Measurements from ENCODE around the gene INKA1. TPM values are rescaled to one million over a fixed set of nuclear protein-coding genes. Genes with fewer than 3 reads are reported as not detected.
A peak's percentile ranks its signal among the peaks of the same experiment; 100 is the strongest.

INKA1 gene
- total RNA-seq, 1 donor from 2014 or later = 11.5 TPM

- Histone ChIP-seq H3K9ac (ENCODE audit: low read depth in 1 of 3, low read length in 3 of 3) (peak overlapping the region in 1 of 3 donors; percentile 40), H3K9me3 (ENCODE audit: control insufficient read depth in 3 of 3, low read length in 3 of 3) (no peaks in the 10 kb centered on the region), H3K4me1 (ENCODE audit: control insufficient read depth in 3 of 3, insufficient read depth in 3 of 3, low read length in 3 of 3) (peaks cover 19 to 23% (median 20%) of the 10 kb centered on the region in 3 donors), H3K36me3 (ENCODE audit: control insufficient read depth in 3 of 3, insufficient read depth in 3 of 3, low read length in 3 of 3) (peaks cover 0 to 2% (median 0%) of the 10 kb centered on the region in 3 donors), H3K27ac (ENCODE audit: low read depth, low read length) (no peak overlapping the region), H3K4me3 (ENCODE audit: low read length in 3 of 3) (no peak overlapping the region), H3K27me3 (ENCODE audit: control insufficient read depth in 3 of 3, insufficient read depth in 3 of 3, low read length in 3 of 3) (no peaks in the 10 kb centered on the region)
Observed at GRCh38 chr3:49841126-49841696, 38.1 kb downstream of the INKA1 start.

DNA sequence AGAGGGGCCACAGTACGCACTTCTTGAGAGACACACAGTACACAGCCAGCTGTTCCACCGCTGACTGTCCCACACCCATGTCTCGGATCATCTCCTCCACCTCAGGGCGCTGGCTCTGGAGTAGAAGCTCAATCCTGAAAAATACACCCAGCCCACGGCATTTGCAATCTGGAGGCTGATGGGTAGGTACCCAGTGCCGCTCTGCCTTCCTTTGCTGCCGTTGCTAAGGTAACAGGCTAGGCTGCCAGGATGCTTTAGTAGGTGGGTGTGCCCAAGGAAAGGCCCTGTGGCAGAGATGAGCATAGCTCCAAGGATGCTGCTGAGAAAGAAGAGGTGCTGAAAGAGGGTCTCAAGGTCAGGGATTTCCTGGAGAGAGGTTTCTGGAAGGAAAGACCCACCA, 38.7 kb downstream of the INKA1 start:
- no peak overlapping the region for H3K27ac ChIP-seq (ENCODE audit: low read depth, low read length)
- H3K36me3 ChIP-seq (ENCODE audit: control insufficient read depth in 3 of 3, insufficient read depth in 3 of 3, low read length in 3 of 3) = no peaks in the 10 kb centered on the region
- no peak overlapping the region for H3K4me3 ChIP-seq (ENCODE audit: low read length in 3 of 3)
- H3K4me1 ChIP-seq (ENCODE audit: control insufficient read depth in 3 of 3, insufficient read depth in 3 of 3, low read length in 3 of 3) = peaks cover 19 to 23% (median 20%) of the 10 kb centered on the region in 3 donors
- no peaks in the 10 kb centered on the region for H3K9me3 ChIP-seq (ENCODE audit: control insufficient read depth in 3 of 3, low read length in 3 of 3)
- H3K9ac ChIP-seq (ENCODE audit: low read depth in 1 of 3, low read length in 3 of 3) = peak overlapping the region in 1 of 3 donors; percentile 40
- no peaks in the 10 kb centered on the region for H3K27me3 ChIP-seq (ENCODE audit: control insufficient read depth in 3 of 3, insufficient read depth in 3 of 3, low read length in 3 of 3)

- Histone ChIP-seq H3K9me3 (ENCODE audit: control insufficient read depth in 3 of 3, low read length in 3 of 3) (no peaks in the 10 kb centered on the region), H3K27ac (ENCODE audit: low read depth, low read length) (no peak overlapping the region), H3K9ac (ENCODE audit: low read depth in 1 of 3, low read length in 3 of 3) (no peak overlapping the region), H3K4me3 (ENCODE audit: low read length in 3 of 3) (no peak overlapping the region), H3K27me3 (ENCODE audit: control insufficient read depth in 3 of 3, insufficient read depth in 3 of 3, low read length in 3 of 3) (no peaks in the 10 kb centered on the region), H3K36me3 (ENCODE audit: control insufficient read depth in 3 of 3, insufficient read depth in 3 of 3, low read length in 3 of 3) (peaks cover 0 to 2% (median 0%) of the 10 kb centered on the region in 3 donors), H3K4me1 (ENCODE audit: control insufficient read depth in 3 of 3, insufficient read depth in 3 of 3, low read length in 3 of 3) (peaks cover 19 to 23% (median 20%) of the 10 kb centered on the region in 3 donors)
Observed at GRCh38 chr3:49842843-49843517, 39.9 kb downstream of the INKA1 start.

DNA sequence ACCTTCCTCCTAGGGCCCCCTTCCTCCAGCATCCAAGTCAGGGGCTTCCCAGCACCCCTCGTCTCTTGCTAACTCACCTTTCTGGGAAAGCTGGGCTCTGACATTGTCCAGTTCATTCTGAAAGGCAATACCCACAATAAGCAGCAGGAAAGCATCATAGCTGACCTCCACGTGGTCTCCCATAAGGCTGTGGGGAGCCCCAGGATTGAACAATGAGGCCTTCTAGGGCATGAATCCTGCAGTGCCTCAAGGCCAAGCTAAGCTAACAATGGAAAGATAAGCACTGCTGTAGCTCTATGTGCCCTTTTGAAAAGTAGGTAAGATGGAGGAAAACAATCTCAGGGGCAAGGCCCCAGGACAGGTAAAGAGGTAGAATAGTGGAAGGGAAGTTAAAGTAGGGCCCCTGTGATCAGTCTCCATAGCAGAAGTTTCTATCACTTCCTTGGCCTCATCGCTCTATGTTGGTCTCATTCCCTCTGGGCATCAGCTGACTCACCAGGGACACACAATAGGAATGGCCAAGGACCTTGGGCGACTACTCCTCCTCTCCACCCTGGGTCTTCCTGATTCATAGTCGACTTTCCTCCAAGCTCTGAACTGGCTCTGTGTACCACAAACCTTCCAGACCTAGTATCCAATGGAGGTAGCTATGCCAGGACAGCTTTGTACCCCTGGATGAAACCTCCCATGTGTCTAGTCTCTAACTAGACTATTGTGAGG, 41.6 kb downstream of the INKA1 start:
- Histone ChIP-seq H3K4me1 (ENCODE audit: control insufficient read depth in 3 of 3, insufficient read depth in 3 of 3, low read length in 3 of 3) (peaks cover 15% of the 10 kb centered on the region in 3 donors), H3K27ac (ENCODE audit: low read depth, low read length) (no peak overlapping the region), H3K27me3 (ENCODE audit: control insufficient read depth in 3 of 3, insufficient read depth in 3 of 3, low read length in 3 of 3) (no peaks in the 10 kb centered on the region), H3K9ac (ENCODE audit: low read depth in 1 of 3, low read length in 3 of 3) (no peak overlapping the region), H3K9me3 (ENCODE audit: control insufficient read depth in 3 of 3, low read length in 3 of 3) (no peaks in the 10 kb centered on the region), H3K36me3 (ENCODE audit: control insufficient read depth in 3 of 3, insufficient read depth in 3 of 3, low read length in 3 of 3) (peaks cover 0 to 2% (median 0%) of the 10 kb centered on the region in 3 donors), H3K4me3 (ENCODE audit: low read length in 3 of 3) (no peak overlapping the region)

DNA sequence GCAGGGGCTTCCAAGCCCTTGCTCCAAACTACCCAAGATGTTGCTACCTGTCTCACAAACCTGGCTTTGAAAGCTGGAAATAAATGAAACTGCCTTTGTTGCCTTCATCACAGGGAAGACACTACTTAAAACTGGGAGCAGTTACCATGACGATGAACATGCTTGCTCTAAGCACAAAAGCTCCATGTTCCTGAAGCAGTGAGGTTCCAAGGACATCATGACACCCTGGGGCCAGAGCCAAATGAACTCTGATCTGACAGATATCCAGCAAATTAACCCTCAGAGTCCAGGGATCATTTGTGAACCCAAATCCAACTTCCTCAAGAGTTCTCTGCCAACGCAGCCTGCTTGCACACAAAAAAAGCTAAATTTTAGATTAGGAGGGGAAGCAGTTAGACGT, 42.6 kb downstream of the INKA1 start:
- H3K9ac ChIP-seq (ENCODE audit: low read depth in 1 of 3, low read length in 3 of 3) = no peak overlapping the region
- no peak overlapping the region for H3K27ac ChIP-seq (ENCODE audit: low read depth, low read length)
- peaks cover 0 to 2% (median 0%) of the 10 kb centered on the region in 3 donors for H3K36me3 ChIP-seq (ENCODE audit: control insufficient read depth in 3 of 3, insufficient read depth in 3 of 3, low read length in 3 of 3)
- H3K9me3 ChIP-seq (ENCODE audit: control insufficient read depth in 3 of 3, low read length in 3 of 3) = no peaks in the 10 kb centered on the region
- no peak overlapping the region for H3K4me3 ChIP-seq (ENCODE audit: low read length in 3 of 3)
- peaks cover 4% of the 10 kb centered on the region in 3 donors for H3K4me1 ChIP-seq (ENCODE audit: control insufficient read depth in 3 of 3, insufficient read depth in 3 of 3, low read length in 3 of 3)
- H3K27me3 ChIP-seq (ENCODE audit: control insufficient read depth in 3 of 3, insufficient read depth in 3 of 3, low read length in 3 of 3) = no peaks in the 10 kb centered on the region

Small RNA genes lying within 50 kb of the gene (small RNA-seq; reads per million reads assigned to genes)
- not detected for gene COX6CP14

Other genes starting within 250 kb of the INKA1 start
- under 0.01 TPM for gene BSN, start 248.8 kb upstream of the INKA1 start, total RNA-seq
- gene APEH, start 128.9 kb upstream of the INKA1 start, total RNA-seq = 75.2 TPM
- gene MST1, start 113.8 kb upstream of the INKA1 start, total RNA-seq = 1.6 TPM
- 31.3 TPM for gene RNF123, start 113.7 kb upstream of the INKA1 start, total RNA-seq
- gene AMIGO3, start 83.6 kb upstream of the INKA1 start, total RNA-seq = under 0.01 TPM
- 9.9 TPM for gene GMPPB, start 79.3 kb upstream of the INKA1 start, total RNA-seq
- gene IP6K1, start 16.7 kb upstream of the INKA1 start, total RNA-seq = 23.5 TPM
- not detected for gene CDHR4, start 3.4 kb upstream of the INKA1 start, total RNA-seq
- gene UBA7, start 10.7 kb downstream of the INKA1 start, total RNA-seq = 29.7 TPM
- 2.6 TPM for gene TRAIP, start 53.3 kb downstream of the INKA1 start, total RNA-seq
- gene CAMKV, start 66.6 kb downstream of the INKA1 start, total RNA-seq = not detected
- gene MST1R, start 100.6 kb downstream of the INKA1 start, total RNA-seq = 2.6 TPM
- 5.7 TPM for gene MON1A, start 126.5 kb downstream of the INKA1 start, total RNA-seq
- 49.1 TPM for gene RBM6, start 136.9 kb downstream of the INKA1 start, total RNA-seq

All from skeletal muscle tissue (tissue), 5 donors.